Measurements from ENCODE around the gene GMDS.

The GMDS gene

DNA sequence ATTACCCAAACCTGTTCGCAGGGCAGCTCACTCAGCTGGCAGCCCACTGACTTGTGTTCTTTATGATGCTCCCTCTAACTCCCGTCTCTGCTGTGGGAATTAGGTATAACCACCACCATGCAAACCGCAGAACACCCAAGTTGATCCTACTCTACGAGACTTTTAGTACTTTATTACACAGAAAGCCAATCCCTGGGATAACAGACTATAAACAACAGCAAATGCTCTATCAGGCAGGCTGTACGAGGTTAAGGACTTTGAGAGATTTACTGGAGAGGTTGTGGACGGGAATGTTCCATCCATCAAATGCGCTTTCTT lies 394.6 kb downstream of the GMDS start:
- no peak for ATAC-seq
- TF ChIP-seq ZNF565 (CRISPR knock-in tag; conservative IDR thresholded peaks at IDR 0.05; ENCODE audit: low read depth): no peak
- TF ChIP-seq, protein P1, sequence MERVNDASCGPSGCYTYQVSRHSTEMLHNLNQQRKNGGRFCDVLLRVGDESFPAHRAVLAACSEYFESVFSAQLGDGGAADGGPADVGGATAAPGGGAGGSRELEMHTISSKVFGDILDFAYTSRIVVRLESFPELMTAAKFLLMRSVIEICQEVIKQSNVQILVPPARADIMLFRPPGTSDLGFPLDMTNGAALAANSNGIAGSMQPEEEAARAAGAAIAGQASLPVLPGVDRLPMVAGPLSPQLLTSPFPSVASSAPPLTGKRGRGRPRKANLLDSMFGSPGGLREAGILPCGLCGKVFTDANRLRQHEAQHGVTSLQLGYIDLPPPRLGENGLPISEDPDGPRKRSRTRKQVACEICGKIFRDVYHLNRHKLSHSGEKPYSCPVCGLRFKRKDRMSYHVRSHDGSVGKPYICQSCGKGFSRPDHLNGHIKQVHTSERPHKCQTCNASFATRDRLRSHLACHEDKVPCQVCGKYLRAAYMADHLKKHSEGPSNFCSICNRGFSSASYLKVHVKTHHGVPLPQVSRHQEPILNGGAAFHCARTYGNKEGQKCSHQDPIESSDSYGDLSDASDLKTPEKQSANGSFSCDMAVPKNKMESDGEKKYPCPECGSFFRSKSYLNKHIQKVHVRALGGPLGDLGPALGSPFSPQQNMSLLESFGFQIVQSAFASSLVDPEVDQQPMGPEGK (CRISPR knock-in tag; IDR thresholded peaks at IDR 0.05; ENCODE audit: borderline replicate concordance): no peak
- TF ChIP-seq ZC3H10 (CRISPR knock-in tag; IDR thresholded peaks at IDR 0.05): no peak
- TF ChIP-seq ZNF8 (CRISPR knock-in tag; IDR thresholded peaks at IDR 0.05): no peak
- TF ChIP-seq RARB (CRISPR knock-in tag; IDR thresholded peaks at IDR 0.05): no peak
- peak; percentile 11; the same call in 1 of the 2 replicates for TF ChIP-seq TCF4 (CRISPR knock-in tag; IDR thresholded peaks at IDR 0.05; ENCODE audit: borderline replicate concordance)
- no peak for TF ChIP-seq BACH2 (CRISPR knock-in tag; IDR thresholded peaks at IDR 0.05; ENCODE audit: borderline replicate concordance)

DNA sequence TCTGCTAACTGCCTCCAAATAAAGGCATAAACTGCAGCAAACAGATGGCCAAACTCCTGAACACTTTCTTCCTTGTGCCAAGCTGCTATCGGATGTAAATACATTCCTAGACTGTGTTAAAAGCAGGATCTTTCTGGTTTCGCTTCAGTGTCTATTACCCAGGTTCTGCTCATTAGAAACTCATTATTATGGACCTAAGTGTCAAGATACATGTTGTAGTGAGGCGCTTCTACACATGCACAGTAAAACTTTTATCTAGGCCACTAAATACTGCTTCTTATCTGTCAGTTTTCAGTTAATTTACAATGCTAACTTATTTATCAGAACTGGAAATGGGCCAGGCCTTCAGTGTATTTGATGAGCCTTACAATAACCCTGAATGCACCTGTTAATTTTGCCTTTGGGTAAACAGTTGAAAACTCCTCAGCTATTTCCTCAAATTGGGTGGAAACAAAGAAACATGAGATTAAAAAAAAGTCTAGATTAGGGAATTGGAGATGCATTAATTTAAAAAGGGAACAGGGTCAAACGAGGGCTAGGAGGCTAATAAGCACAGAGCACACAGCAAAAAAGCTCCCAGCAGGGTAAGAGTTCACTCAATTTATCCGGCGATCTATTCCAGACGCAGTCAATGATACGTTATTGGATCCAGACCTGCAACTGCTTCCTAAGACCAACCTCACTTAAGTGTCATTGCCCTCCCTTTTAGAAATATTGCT lies 395.1 kb downstream of the GMDS start:
- no peak for TF ChIP-seq GLIS3 (CRISPR knock-in tag; IDR thresholded peaks at IDR 0.05)
- TF ChIP-seq BACH2 (CRISPR knock-in tag; IDR thresholded peaks at IDR 0.05; ENCODE audit: borderline replicate concordance): no peak
- no peak for TF ChIP-seq ZNF70 (CRISPR knock-in tag; IDR thresholded peaks at IDR 0.05)
- no peak for TF ChIP-seq SNAI2 (CRISPR knock-in tag; IDR thresholded peaks at IDR 0.05)
- peak; percentile 72; the same call in 1 of the 2 replicates for TF ChIP-seq ZFP3 (CRISPR knock-in tag; IDR thresholded peaks at IDR 0.05)
- TF ChIP-seq, protein P1 (CRISPR knock-in tag; IDR thresholded peaks at IDR 0.05; ENCODE audit: borderline replicate concordance): no peak
- peak; percentile 88; the same call in 1 of the 2 replicates for TF ChIP-seq TCF4 (CRISPR knock-in tag; IDR thresholded peaks at IDR 0.05; ENCODE audit: borderline replicate concordance)
- no peak for TF ChIP-seq TOX (CRISPR knock-in tag; IDR thresholded peaks at IDR 0.05; ENCODE audit: borderline replicate concordance)
- TF ChIP-seq, protein P2, sequence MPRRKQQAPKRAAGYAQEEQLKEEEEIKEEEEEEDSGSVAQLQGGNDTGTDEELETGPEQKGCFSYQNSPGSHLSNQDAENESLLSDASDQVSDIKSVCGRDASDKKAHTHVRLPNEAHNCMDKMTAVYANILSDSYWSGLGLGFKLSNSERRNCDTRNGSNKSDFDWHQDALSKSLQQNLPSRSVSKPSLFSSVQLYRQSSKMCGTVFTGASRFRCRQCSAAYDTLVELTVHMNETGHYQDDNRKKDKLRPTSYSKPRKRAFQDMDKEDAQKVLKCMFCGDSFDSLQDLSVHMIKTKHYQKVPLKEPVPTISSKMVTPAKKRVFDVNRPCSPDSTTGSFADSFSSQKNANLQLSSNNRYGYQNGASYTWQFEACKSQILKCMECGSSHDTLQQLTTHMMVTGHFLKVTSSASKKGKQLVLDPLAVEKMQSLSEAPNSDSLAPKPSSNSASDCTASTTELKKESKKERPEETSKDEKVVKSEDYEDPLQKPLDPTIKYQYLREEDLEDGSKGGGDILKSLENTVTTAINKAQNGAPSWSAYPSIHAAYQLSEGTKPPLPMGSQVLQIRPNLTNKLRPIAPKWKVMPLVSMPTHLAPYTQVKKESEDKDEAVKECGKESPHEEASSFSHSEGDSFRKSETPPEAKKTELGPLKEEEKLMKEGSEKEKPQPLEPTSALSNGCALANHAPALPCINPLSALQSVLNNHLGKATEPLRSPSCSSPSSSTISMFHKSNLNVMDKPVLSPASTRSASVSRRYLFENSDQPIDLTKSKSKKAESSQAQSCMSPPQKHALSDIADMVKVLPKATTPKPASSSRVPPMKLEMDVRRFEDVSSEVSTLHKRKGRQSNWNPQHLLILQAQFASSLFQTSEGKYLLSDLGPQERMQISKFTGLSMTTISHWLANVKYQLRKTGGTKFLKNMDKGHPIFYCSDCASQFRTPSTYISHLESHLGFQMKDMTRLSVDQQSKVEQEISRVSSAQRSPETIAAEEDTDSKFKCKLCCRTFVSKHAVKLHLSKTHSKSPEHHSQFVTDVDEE (CRISPR knock-in tag; IDR thresholded peaks at IDR 0.05): peak; percentile 40; the same call in 1 of the 2 replicates
- ATAC-seq: peak; percentile 34; the same call in 1 of the 3 replicates

DNA sequence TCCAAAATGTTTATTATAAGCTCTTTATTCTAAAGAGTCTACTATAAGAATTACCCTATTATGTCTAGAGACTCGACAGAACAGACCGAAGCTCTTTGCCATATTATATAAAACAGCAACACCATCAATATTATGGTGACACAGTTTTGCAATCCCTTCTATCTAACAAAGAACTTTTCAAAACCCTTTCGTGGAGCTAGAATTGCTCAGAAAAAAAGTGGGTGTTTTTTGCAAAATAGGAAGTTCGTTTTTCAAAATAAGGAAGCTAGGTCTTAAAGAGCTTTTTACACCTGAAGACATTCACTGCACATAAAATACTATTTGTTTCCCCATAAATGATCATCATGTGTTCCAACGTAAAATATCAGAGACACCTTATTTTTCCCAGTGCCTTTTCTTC lies 395.7 kb downstream of the GMDS start:
- no peak for TF ChIP-seq CSDC2 (CRISPR knock-in tag; IDR thresholded peaks at IDR 0.05)
- TF ChIP-seq PPARA (CRISPR knock-in tag; IDR thresholded peaks at IDR 0.05; ENCODE audit: borderline replicate concordance): no peak
- TF ChIP-seq ESRRG (CRISPR knock-in tag; IDR thresholded peaks at IDR 0.05): no peak
- TF ChIP-seq, protein P1 (CRISPR knock-in tag; IDR thresholded peaks at IDR 0.05; ENCODE audit: borderline replicate concordance): no peak
- TF ChIP-seq GLIS3 (CRISPR knock-in tag; IDR thresholded peaks at IDR 0.05): no peak
- no peak for TF ChIP-seq ZC3H10 (CRISPR knock-in tag; IDR thresholded peaks at IDR 0.05)
- TF ChIP-seq ZFP3 (CRISPR knock-in tag; IDR thresholded peaks at IDR 0.05): no peak
- TF ChIP-seq, protein P3, sequence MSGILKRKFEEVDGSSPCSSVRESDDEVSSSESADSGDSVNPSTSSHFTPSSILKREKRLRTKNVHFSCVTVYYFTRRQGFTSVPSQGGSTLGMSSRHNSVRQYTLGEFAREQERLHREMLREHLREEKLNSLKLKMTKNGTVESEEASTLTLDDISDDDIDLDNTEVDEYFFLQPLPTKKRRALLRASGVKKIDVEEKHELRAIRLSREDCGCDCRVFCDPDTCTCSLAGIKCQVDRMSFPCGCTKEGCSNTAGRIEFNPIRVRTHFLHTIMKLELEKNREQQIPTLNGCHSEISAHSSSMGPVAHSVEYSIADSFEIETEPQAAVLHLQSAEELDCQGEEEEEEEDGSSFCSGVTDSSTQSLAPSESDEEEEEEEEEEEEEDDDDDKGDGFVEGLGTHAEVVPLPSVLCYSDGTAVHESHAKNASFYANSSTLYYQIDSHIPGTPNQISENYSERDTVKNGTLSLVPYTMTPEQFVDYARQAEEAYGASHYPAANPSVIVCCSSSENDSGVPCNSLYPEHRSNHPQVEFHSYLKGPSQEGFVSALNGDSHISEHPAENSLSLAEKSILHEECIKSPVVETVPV (CRISPR knock-in tag; IDR thresholded peaks at IDR 0.05): no peak
- no peak for TF ChIP-seq SNAI2 (CRISPR knock-in tag; IDR thresholded peaks at IDR 0.05)
- no peak for TF ChIP-seq ISL1 (CRISPR knock-in tag; IDR thresholded peaks at IDR 0.05)
- TF ChIP-seq, protein P4, sequence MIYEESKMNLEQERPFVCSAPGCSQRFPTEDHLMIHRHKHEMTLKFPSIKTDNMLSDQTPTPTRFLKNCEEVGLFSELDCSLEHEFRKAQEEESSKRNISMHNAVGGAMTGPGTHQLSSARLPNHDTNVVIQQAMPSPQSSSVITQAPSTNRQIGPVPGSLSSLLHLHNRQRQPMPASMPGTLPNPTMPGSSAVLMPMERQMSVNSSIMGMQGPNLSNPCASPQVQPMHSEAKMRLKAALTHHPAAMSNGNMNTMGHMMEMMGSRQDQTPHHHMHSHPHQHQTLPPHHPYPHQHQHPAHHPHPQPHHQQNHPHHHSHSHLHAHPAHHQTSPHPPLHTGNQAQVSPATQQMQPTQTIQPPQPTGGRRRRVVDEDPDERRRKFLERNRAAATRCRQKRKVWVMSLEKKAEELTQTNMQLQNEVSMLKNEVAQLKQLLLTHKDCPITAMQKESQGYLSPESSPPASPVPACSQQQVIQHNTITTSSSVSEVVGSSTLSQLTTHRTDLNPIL (CRISPR knock-in tag; IDR thresholded peaks at IDR 0.05; ENCODE audit: low read depth): no peak
- TF ChIP-seq TCF4 (CRISPR knock-in tag; IDR thresholded peaks at IDR 0.05; ENCODE audit: borderline replicate concordance): no peak
- TF ChIP-seq, protein P5, sequence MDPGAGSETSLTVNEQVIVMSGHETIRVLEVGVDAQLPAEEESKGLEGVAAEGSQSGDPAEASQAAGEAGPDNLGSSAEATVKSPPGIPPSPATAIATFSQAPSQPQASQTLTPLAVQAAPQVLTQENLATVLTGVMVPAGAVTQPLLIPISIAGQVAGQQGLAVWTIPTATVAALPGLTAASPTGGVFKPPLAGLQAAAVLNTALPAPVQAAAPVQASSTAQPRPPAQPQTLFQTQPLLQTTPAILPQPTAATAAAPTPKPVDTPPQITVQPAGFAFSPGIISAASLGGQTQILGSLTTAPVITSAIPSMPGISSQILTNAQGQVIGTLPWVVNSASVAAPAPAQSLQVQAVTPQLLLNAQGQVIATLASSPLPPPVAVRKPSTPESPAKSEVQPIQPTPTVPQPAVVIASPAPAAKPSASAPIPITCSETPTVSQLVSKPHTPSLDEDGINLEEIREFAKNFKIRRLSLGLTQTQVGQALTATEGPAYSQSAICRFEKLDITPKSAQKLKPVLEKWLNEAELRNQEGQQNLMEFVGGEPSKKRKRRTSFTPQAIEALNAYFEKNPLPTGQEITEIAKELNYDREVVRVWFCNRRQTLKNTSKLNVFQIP (CRISPR knock-in tag; IDR thresholded peaks at IDR 0.05; ENCODE audit: borderline replicate concordance, low read depth): no peak
- TF ChIP-seq OSR1 (CRISPR knock-in tag; IDR thresholded peaks at IDR 0.05): no peak
- no peak for TF ChIP-seq BACH2 (CRISPR knock-in tag; IDR thresholded peaks at IDR 0.05; ENCODE audit: borderline replicate concordance)
- TF ChIP-seq ZNF565 (CRISPR knock-in tag; conservative IDR thresholded peaks at IDR 0.05; ENCODE audit: low read depth): no peak
- no peak for TF ChIP-seq TOX (CRISPR knock-in tag; IDR thresholded peaks at IDR 0.05; ENCODE audit: borderline replicate concordance)
- no peak for TF ChIP-seq ZNF70 (CRISPR knock-in tag; IDR thresholded peaks at IDR 0.05)
- no peak for ATAC-seq

Measured in SK-N-SH treated with all-trans-retinoic acid at 6 μM for 48 hours (cell line).